ENCODE measurements around the gene TMEM183A.
A peak's percentile ranks its signal among the peaks of the same experiment; 100 is the strongest.

TMEM183A gene

GRCh38 chr1:203046984-203047630, 39.9 kb downstream of the TMEM183A start:
- DNase-seq (ENCODE audit: low spot score), result peak; percentile 80

GRCh38 chr1:203048086-203048485, 40.9 kb downstream of the TMEM183A start:
- DNase-seq (ENCODE audit: low spot score), result no peak

GRCh38 chr1:203048555-203049051, 41.4 kb downstream of the TMEM183A start:
- DNase-seq (ENCODE audit: low spot score), result no peak

- no peak for DNase-seq (ENCODE audit: low spot score)
Measured at GRCh38 chr1:203049077-203049476, 41.9 kb downstream of the TMEM183A start.

GRCh38 chr1:203049576-203050180, 42.5 kb downstream of the TMEM183A start:
- DNase-seq (ENCODE audit: low spot score), result no peak

- DNase-seq (ENCODE audit: low spot score), result no peak
Measured at GRCh38 chr1:203050826-203051225, 43.7 kb downstream of the TMEM183A start.

GRCh38 chr1:203051841-203052324, 44.7 kb downstream of the TMEM183A start:
- DNase-seq (ENCODE audit: low spot score), result no peak

GRCh38 chr1:203052601-203053000, 45.4 kb downstream of the TMEM183A start:
- DNase-seq (ENCODE audit: low spot score), result no peak

- DNase-seq (ENCODE audit: low spot score), result no peak
Measured at GRCh38 chr1:203054184-203054583, 47.0 kb downstream of the TMEM183A start.

GRCh38 chr1:203054642-203055041, 47.5 kb downstream of the TMEM183A start:
- no peak for DNase-seq (ENCODE audit: low spot score)

GRCh38 chr1:203055161-203055799, 48.1 kb downstream of the TMEM183A start:
- no peak for DNase-seq (ENCODE audit: low spot score)

GRCh38 chr1:203056012-203056411, 48.8 kb downstream of the TMEM183A start:
- DNase-seq (ENCODE audit: low spot score), result peak; percentile 22

- DNase-seq (ENCODE audit: low spot score), result no peak
Measured at GRCh38 chr1:203056516-203056915, 49.3 kb downstream of the TMEM183A start.

- no peak for DNase-seq (ENCODE audit: low spot score)
Measured at GRCh38 chr1:203057911-203058675, 50.9 kb downstream of the TMEM183A start.

- DNase-seq (ENCODE audit: low spot score), result no peak
Measured at GRCh38 chr1:203058676-203058935, 51.4 kb downstream of the TMEM183A start.

- no peak for DNase-seq (ENCODE audit: low spot score)
Measured at GRCh38 chr1:203059485-203059884, 52.3 kb downstream of the TMEM183A start.

GRCh38 chr1:203060115-203060514, 52.9 kb downstream of the TMEM183A start:
- DNase-seq (ENCODE audit: low spot score), result no peak

GRCh38 chr1:203063287-203063686, 56.1 kb downstream of the TMEM183A start:
- no peak for DNase-seq (ENCODE audit: low spot score)

- DNase-seq (ENCODE audit: low spot score), result no peak
Measured at GRCh38 chr1:203065191-203065590, 58.0 kb downstream of the TMEM183A start.

- DNase-seq (ENCODE audit: low spot score), result no peak
Measured at GRCh38 chr1:203065986-203066385, 58.8 kb downstream of the TMEM183A start.

GRCh38 chr1:203066965-203067364, 59.8 kb downstream of the TMEM183A start:
- DNase-seq (ENCODE audit: low spot score), result no peak

GRCh38 chr1:203069030-203069747, 62.0 kb downstream of the TMEM183A start:
- DNase-seq (ENCODE audit: low spot score), result no peak

Data from kidney tubule cell (primary cell).